Astrocyte of the spinal cord (primary cell): Measurements from ENCODE around the gene DIP2A.
"Not testable (repeated sequence)": the region's sequence is repeated elsewhere in the genome, so short reads cannot be mapped to it uniquely, and the experiment has no call there.

Experiments used
- DNase-seq: peaks from one replicate; pipeline ENCODE4 v3.0.0; 2011; ENCODE audit warnings: low read depth, low spot score
- H3K4me3 ChIP-seq: 2 replicates; pipeline ENCODE4 v1.5.1; 2011; ENCODE audit warnings: low read depth, mild to moderate bottlenecking, low read length, moderate library complexity
- CTCF ChIP-seq: IDR thresholded peaks from 2 replicates; pipeline ENCODE4 v1.5.1; 2012; ENCODE audit warnings: low read depth, mild to moderate bottlenecking, low read length, inconsistent platforms
- in situ Hi-C: cut with HindIII; loops from 2 replicates; pipeline ENCODE4 v1.10.0; 2017; ENCODE audit warnings: low sequenced_read_pairs

Gene DIP2A

GRCh38 chr21:46431448-46431847 lies 27.2 kb upstream of the DIP2A start:
- TF ChIP-seq CTCF = no peak
- H3K4me3 ChIP-seq = no peak overlapping the region
- in situ Hi-C loops = no loop called here
- DNase-seq = no peak

DNA sequence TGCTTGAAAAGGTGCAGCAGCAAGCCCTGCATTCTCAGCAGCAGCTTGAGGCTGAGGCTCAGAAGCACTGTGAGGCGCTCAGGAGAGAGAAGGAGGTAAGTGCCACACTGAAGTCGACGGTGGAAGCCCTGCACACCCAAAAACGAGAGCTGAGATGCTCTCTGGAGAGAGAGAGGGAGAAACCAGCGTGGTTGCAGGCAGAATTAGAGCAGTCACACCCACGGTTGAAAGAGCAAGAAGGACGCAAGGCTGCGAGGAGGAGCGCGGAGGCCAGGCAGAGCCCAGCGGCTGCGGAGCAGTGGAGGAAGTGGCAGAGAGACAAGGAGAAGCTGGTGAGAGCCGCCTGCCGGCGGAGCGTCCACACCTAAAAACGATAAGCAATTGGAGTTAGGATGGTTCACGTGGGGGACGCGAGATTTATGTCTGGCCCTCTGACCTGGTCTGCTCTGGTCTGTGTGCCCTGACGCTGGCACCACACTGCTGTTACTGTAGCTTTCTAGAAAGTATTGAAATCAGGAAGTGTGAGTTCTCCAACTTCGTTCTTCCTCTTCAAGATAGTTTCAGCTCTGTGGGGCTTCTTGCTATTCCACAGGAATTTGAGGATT lies 26.7 kb upstream of the DIP2A start:
- DNase-seq = no peak
- TF ChIP-seq CTCF = no peak
- in situ Hi-C loops = no loop called here
- H3K4me3 ChIP-seq = no peak overlapping the region

GRCh38 chr21:46433116-46433515 lies 25.6 kb upstream of the DIP2A start:
- H3K4me3 ChIP-seq, DNase-seq, in situ Hi-C loops: not testable (repeated sequence)

DNA sequence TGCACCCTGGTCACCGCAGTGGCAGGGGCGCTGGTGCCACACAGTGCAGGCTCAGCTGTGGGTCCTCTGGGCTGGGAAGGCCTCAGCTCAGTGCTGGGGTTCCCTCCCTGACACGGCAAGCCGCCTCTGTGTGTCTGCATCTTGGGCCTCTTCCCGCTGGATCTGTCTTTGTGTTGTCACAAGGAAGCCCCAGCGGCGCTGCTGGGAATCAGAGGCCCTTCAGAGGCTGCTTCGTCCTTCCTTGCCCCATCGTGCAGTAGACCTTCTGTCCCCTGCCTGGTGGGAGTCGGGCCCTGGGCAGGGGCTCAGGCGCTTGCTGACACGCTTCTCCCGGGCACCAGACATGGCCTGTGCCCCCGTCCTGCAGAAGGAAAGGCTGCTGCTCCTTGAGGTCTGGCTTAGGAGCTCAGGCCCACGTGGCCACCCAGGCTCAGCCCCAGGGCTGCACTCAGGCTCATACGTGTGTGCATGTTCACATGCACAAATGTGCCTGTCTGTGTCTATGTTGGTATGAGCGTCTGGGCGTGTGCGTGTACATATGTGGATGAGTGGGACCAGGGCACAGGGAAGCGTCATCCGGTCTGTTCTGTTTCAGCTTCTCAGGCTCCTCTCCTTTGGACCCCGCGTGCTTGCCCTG lies 24.3 kb upstream of the DIP2A start:
- in situ Hi-C loops = no loop called here
- no peak for TF ChIP-seq CTCF
- H3K4me3 ChIP-seq = no peak overlapping the region
- no peak for DNase-seq

GRCh38 chr21:46435786-46436227 lies 22.9 kb upstream of the DIP2A start:
- in situ Hi-C loops = no loop called here
- H3K4me3 ChIP-seq = no peak overlapping the region
- DNase-seq = no peak
- TF ChIP-seq CTCF = no peak

- H3K4me3 ChIP-seq = no peak overlapping the region
- in situ Hi-C loops = no loop called here
- TF ChIP-seq CTCF = no peak
- DNase-seq = no peak
Measured at GRCh38 chr21:46436621-46437020, 22.1 kb upstream of the DIP2A start.

DNA sequence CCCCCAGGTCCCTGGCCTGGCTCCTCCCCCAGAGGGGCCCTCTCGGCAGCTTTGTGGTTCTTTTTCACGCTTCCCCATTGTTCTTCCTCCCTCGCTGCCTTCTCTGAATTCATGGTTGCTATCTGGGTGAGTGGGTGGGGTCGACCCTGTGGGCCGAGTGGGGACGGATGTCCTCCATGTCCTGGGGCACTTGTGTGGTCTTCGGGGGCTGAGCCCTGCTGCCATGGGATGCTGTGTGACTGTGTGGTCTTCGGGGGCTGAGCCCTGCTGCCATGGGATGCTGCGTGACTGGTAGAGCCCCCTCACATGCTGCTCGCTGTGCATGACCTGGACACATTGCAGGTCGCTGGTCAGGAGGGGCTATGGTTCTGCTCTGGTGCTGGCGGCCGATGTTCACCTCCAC lies 21.6 kb upstream of the DIP2A start:
- TF ChIP-seq CTCF = no peak
- H3K4me3 ChIP-seq = no peak overlapping the region
- DNase-seq = no peak
- in situ Hi-C loops = no loop called here
